AG09319 (cell line): Measurements from ENCODE around the gene GNAI1.

ENCODE experiments used
- DNase-seq: peaks from one replicate; pipeline ENCODE4 v3.0.0-alpha.2; 2010; ENCODE audit warnings: low read depth; ENCODE audit errors: extremely low read depth
- CTCF ChIP-seq: IDR thresholded peaks from 2 replicates; pipeline ENCODE4 v1.5.1; 2011; ENCODE audit warnings: low read depth, mild to moderate bottlenecking, inconsistent platforms, low read length, moderate library complexity

GNAI1 gene

DNA sequence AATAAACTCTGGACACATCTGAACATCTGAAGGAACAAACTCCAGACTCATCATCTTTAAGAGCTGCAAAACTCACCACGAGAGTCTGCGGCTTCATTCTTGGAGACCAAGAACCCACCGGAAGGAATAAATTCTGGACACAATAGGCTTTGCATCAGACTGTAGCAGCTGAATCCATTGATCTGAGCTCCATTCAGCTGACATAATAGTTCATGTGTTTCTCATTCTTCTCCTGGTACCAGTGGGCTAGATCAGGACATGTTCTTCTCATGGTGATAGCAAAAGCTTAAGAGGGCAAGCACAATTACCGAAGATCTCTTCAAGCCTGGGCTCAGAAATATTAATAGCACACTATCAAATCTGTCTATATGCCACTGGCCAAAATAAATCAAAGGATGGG lies 20.5 kb upstream of the GNAI1 start:
- DNase-seq: no peak
- TF ChIP-seq CTCF: no peak

DNA sequence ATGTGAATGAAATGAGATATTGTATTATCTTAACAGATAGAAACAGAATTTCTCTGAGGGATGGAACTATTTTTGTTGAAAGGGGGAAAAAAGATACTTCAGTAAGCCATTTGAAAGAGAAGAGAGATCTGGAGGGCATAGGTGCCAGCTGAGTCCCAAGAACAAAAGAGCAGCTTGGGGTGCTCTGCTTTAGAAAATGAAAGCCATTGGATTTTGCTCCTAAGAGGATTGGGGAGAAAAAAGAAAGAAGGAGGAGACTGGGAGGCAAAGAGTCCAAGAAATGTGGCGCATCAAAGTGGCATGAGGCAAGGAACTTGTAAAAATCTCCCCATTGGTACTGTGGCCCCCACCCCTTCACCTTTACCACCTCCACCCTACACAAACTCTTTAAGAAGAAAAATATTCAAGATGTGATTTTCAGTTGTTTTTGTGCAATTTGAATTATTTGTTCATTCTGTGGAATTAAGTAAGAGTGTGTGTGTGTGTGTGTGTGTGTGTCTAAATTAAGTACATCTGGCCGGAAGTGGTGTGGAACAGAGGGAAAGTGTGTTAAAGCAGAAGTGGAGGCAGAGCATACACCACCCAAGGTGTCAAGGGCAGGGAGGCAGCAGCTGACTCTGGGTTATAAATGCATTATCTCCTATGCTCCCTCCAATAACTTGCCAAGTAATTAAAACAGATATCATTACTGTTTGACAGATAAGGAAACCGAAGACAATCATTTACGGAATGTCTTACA lies 9.9 kb upstream of the GNAI1 start:
- no peak for DNase-seq
- no peak for TF ChIP-seq CTCF

DNA sequence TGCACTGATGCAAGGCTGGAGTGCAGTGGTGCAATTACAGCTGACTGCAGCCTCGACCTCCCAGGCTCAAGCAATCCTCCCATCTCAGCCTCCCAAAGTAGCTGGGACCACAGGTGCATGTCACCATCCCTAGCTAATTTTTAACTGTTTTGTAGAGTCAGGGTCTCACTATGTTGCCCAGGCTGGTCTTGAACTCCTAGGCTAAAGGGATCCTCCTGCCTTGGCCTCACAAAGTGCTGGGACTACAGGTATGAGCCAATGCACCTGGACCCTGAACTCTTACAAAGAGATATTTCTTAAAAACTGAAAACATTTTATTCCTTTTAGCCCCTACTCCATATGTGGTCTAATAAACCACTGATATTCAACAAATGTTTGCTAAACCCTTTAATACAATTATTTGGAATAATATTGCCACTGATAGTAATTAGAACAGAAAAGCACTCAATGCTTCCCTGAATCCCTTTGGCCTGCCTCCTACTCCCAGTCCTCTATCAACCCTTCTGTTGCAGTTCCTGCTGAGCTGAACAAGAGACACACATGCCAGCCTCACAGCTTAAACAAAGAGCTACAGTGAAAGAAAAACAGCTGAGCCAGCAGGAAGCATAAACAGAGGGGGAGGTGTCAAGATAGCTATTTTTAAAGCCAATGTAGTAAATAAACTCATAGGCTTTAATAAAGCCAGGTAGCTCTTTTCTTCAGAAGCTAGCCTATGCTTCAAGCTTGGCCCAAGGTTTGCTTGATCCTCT lies 7.0 kb upstream of the GNAI1 start:
- no peak for DNase-seq
- no peak for TF ChIP-seq CTCF

DNA sequence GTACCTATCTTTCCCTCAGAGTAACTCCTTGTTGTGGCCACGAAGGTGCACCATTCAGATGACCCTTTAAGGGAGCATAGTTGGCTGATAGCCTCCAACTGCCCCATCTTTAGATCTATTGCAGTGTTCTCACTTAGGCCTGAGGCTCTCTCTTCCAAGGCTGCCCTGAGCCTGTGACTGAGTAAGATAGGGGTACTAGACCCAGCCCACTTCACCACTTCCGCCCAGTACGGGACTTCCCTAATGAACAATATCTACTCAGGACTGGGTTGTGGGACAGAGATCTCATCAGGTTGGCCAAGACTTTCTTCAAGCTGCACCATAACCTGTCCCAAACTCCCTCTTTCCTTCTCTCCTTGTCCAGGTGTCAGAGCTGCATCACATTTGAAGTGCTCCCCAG lies 5.7 kb upstream of the GNAI1 start:
- no peak for TF ChIP-seq CTCF
- no peak for DNase-seq

DNA sequence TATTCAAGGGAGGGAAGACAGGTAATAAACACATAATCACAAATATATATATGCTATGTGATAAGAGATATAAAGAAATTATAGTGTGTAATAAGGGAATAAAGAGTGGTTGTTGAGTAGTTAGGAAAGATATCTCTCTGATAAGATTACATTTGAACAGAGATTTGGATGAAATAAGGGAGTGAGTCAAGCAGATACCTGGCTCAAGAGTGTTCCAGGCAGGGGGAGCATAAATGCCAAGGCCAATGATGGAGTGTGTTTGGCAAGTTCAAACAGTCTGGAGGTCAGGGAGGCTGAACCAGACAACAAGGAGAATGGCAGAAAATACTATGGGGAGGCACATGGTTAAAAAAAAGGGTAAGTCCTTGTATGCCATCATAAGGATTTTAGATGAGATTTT lies 4.8 kb upstream of the GNAI1 start:
- DNase-seq: no peak
- TF ChIP-seq CTCF: no peak

GRCh38 chr7:80131675-80132435 lies 2.8 kb upstream of the GNAI1 start:
- no peak for DNase-seq
- TF ChIP-seq CTCF: no peak

GRCh38 chr7:80132594-80132993 lies 2.0 kb upstream of the GNAI1 start:
- no peak for TF ChIP-seq CTCF
- DNase-seq: no peak
